Measurements from ENCODE around the gene DEXI.

- TF ChIP-seq CTCF (IDR thresholded peaks at IDR 0.05) (no peak), POLR2AphosphoS5 (IDR thresholded peaks at IDR 0.05) (no peak), POLR2A (IDR thresholded peaks at IDR 0.05; ENCODE audit: low read depth) (no peak)
These were observed 3.0 kb upstream of the DEXI start for GRCh38 chr16:10945065-10945787.

Data from esophagus muscularis mucosa (tissue), 3 donors.